ENCODE measurements around the gene BAX. TPM values are rescaled to one million over a fixed set of nuclear protein-coding genes. Genes with fewer than 3 reads are reported as not detected.
A peak's percentile ranks its signal among the peaks of the same experiment; 100 is the strongest.

BAX gene
- total and polyA plus RNA-seq, 9 of the 15 experiments (the other 6 are each of a cell fraction or from before 2014, with no cell fraction given) = 3.2 to 95.4 (median 44.5) TPM

- no peak for TF ChIP-seq MYBL2 (IDR thresholded peaks at IDR 0.05; ENCODE audit: low read depth)
- TF ChIP-seq MYBL2 (CRISPR knock-in tag; IDR thresholded peaks at IDR 0.05; ENCODE audit: borderline replicate concordance) = no peak
- no peak for TF ChIP-seq MTA3 (IDR thresholded peaks at IDR 0.05; ENCODE audit: borderline replicate concordance)
- no peak for TF ChIP-seq BCOR (IDR thresholded peaks at IDR 0.05)
- TF ChIP-seq ZNF274 (IDR thresholded peaks at IDR 0.05; ENCODE audit: borderline replicate concordance, low read depth, low read length) = no peak
- no peak for TF ChIP-seq ZBTB2 (IDR thresholded peaks at IDR 0.05)
- no peak for TF ChIP-seq ZNF384 (IDR thresholded peaks at IDR 0.05; ENCODE audit: low read depth, low read length)
- TF ChIP-seq YBX1 (IDR thresholded peaks at IDR 0.05) = no peak
- TF ChIP-seq ETV1 (tag; conservative IDR thresholded peaks at IDR 0.05; ENCODE audit: low read depth) = no peak
- TF ChIP-seq CSDE1 (IDR thresholded peaks at IDR 0.05) = no peak
- TF ChIP-seq HIVEP1 (CRISPR knock-in tag; IDR thresholded peaks at IDR 0.05) = no peak
- TF ChIP-seq RBM25 (IDR thresholded peaks at IDR 0.05; ENCODE audit: low read depth, low read length, severe bottlenecking) = no peak
- TF ChIP-seq SUPT5H (IDR thresholded peaks at IDR 0.05) = peak; percentile 78
- TF ChIP-seq ZSCAN29 (IDR thresholded peaks at IDR 0.05) = no peak
- no peak for TF ChIP-seq XRCC5 (IDR thresholded peaks at IDR 0.05; ENCODE audit: low read depth, low read length)
- no peak for TF ChIP-seq ZNF589 (CRISPR knock-in tag; IDR thresholded peaks at IDR 0.05; ENCODE audit: low read depth)
- TF ChIP-seq NR4A1 (CRISPR knock-in tag; IDR thresholded peaks at IDR 0.05) = no peak
- no peak for TF ChIP-seq NR4A1 (tag; IDR thresholded peaks at IDR 0.05)
- no peak for TF ChIP-seq NELFE (IDR thresholded peaks at IDR 0.05; ENCODE audit: insufficient read depth, insufficient read length)
- TF ChIP-seq SNIP1 (IDR thresholded peaks at IDR 0.05; ENCODE audit: low read depth) = no peak
- no peak for TF ChIP-seq TSC22D4 (tag; IDR thresholded peaks at IDR 0.05)
- TF ChIP-seq U2AF2 (optimal IDR thresholded peaks at IDR 0.05; ENCODE audit: low read depth, low read length) = no peak
- TF ChIP-seq, protein P1, sequence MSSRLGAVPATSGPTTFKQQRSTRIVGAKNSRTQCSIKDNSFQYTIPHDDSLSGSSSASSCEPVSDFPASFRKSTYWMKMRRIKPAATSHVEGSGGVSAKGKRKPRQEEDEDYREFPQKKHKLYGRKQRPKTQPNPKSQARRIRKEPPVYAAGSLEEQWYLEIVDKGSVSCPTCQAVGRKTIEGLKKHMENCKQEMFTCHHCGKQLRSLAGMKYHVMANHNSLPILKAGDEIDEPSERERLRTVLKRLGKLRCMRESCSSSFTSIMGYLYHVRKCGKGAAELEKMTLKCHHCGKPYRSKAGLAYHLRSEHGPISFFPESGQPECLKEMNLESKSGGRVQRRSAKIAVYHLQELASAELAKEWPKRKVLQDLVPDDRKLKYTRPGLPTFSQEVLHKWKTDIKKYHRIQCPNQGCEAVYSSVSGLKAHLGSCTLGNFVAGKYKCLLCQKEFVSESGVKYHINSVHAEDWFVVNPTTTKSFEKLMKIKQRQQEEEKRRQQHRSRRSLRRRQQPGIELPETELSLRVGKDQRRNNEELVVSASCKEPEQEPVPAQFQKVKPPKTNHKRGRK (tag; IDR thresholded peaks at IDR 0.05) = no peak
- no peak; the same call in 1 of the 2 replicates for TF ChIP-seq ZNF175 (CRISPR knock-in tag; IDR thresholded peaks at IDR 0.05; ENCODE audit: low read depth)
- no peak for TF ChIP-seq TCF3 (CRISPR knock-in tag; IDR thresholded peaks at IDR 0.05)
- TF ChIP-seq JUNB (CRISPR knock-in tag; conservative IDR thresholded peaks at IDR 0.05) = no peak
- no peak for TF ChIP-seq PATZ1 (CRISPR knock-in tag; IDR thresholded peaks at IDR 0.05; ENCODE audit: borderline replicate concordance)
- no peak; a peak in 1 of 4 replicates for TF ChIP-seq ARNT (IDR thresholded peaks at IDR 0.05)
These were observed 12.1 kb downstream of the BAX start (continued) for GRCh38 chr19:48966541-48967345.
